H1 (cell line): ENCODE data around the gene PAX5. TPM values are rescaled to one million over a fixed set of nuclear protein-coding genes. Genes with fewer than 3 reads are reported as not detected.

ENCODE experiments used
- CTCF ChIA-PET: fragments of 300-600 bp; sonication (Branson Sonifier 250); formaldehyde crosslinking; loops from one replicate; lab custom pipeline; 2021; ENCODE audit not compliant: partially characterized antibody; lab: Charles Lee
- POLR2A ChIA-PET: fragments of 300-600 bp; sonication (Branson Sonifier 250); formaldehyde crosslinking; loops from one replicate; lab custom pipeline; 2021; ENCODE audit warnings: inconsistent platforms; ENCODE audit not compliant: partially characterized antibody; lab: Charles Lee
- DNase-seq, 2 experiments: peaks; one replicate each; pipeline versions ENCODE4 v3.0.0 to v3.0.0-alpha.2; 2010 to 2022; ENCODE audit warnings: low spot score in 2 of 2, low read depth in 1 of 2, mixed read lengths in 1 of 2
- FAIRE-seq: peaks from 2 replicates; lab custom pipeline; 2011; peaks lifted over from hg19 to GRCh38; lab: Jason Lieb, UNC
- H2AFZ ChIP-seq: 2 replicates; pipeline ENCODE4 v1.8.1; 2012; ENCODE audit warnings: low read length, inconsistent platforms
- H2AK5ac ChIP-seq: 2 replicates; pipeline ENCODE4 v1.6.1; 2013; ENCODE audit warnings: low read depth, low read length
- H2BK120ac ChIP-seq: replicated peaks from 2 replicates; pipeline ENCODE3; 2013; ENCODE audit warnings: low read depth, low read length, inconsistent platforms
- H2BK12ac ChIP-seq: 2 replicates; pipeline ENCODE4 v1.6.1; 2013; ENCODE audit warnings: low read depth, low read length
- H2BK15ac ChIP-seq: 2 replicates; pipeline ENCODE4 v1.6.1; 2013; ENCODE audit warnings: low read length
- H2BK20ac ChIP-seq: 2 replicates; pipeline ENCODE4 v1.6.1; 2013; ENCODE audit warnings: low read length
- H2BK5ac ChIP-seq: 2 replicates; pipeline ENCODE4 v1.6.1; 2013; ENCODE audit warnings: low read depth, low read length
- H3K14ac ChIP-seq: 2 replicates; pipeline ENCODE4 v1.6.1; 2013; ENCODE audit warnings: inconsistent platforms; ENCODE audit not compliant: insufficient read length
- H3K18ac ChIP-seq: 2 replicates; pipeline ENCODE4 v1.6.1; 2013; ENCODE audit warnings: low read length; ENCODE audit errors: extremely low read depth
- H3K23ac ChIP-seq: 2 replicates; pipeline ENCODE4 v1.6.1; 2013; ENCODE audit warnings: inconsistent platforms; ENCODE audit not compliant: insufficient read length
- H3K23me2 ChIP-seq: 2 replicates; pipeline ENCODE4 v1.6.1; 2013; ENCODE audit warnings: low read depth, low read length
- H3K27ac ChIP-seq: 2 replicates; pipeline ENCODE4 v1.6.1; 2011; ENCODE audit warnings: low read depth, low read length, inconsistent platforms
- H3K27me3 ChIP-seq, 4 experiments: replicated peaks in 1 of 4; 1 replicate in 1 of 4; 2 replicates in 3 of 4; pipeline versions ENCODE4 v1.6.1 to v1.8.1; 2011 to 2013; ENCODE audit warnings: low read length in 3 of 4, mild to moderate bottlenecking in 3 of 4, inconsistent platforms in 2 of 4, mixed read lengths in 2 of 4, moderate library complexity in 1 of 4; ENCODE audit not compliant: control insufficient read depth in 3 of 4, insufficient read depth in 3 of 4; ENCODE audit errors: extremely low read depth in 1 of 4
- H3K36me3 ChIP-seq, 4 experiments: 2 replicates each; pipeline versions ENCODE4 v1.6.1 to v1.8.1; 2011 to 2013; ENCODE audit warnings: mild to moderate bottlenecking in 4 of 4, low read length in 3 of 4, moderate library complexity in 2 of 4, control low read depth in 1 of 4, inconsistent platforms in 1 of 4; ENCODE audit not compliant: insufficient read depth in 4 of 4, control insufficient read depth in 2 of 4
- H3K4ac ChIP-seq: replicated peaks from 2 replicates; pipeline ENCODE3; 2013; ENCODE audit warnings: low read length, low read depth, mixed read lengths, inconsistent platforms; ENCODE audit not compliant: insufficient read length
- H3K4me1 ChIP-seq, 4 experiments: replicated peaks in 1 of 4; 1 replicate in 1 of 4; 2 replicates in 3 of 4; pipeline versions ENCODE4 v1.6.1 to v1.8.1; 2011 to 2013; ENCODE audit warnings: low read length in 3 of 4, inconsistent platforms in 2 of 4, mixed read lengths in 1 of 4; ENCODE audit not compliant: insufficient read depth in 4 of 4, control insufficient read depth in 3 of 4
- H3K4me2 ChIP-seq, 2 experiments: 2 replicates each; pipeline versions ENCODE4 v1.6.1 to v1.8.1; 2011 to 2013; ENCODE audit warnings: low read depth in 2 of 2, low read length in 2 of 2, control low read depth in 1 of 2, inconsistent platforms in 1 of 2, mild to moderate bottlenecking in 1 of 2; ENCODE audit not compliant: insufficient read depth in 1 of 2
- H3K4me3 ChIP-seq, 4 experiments: fragments of 200-600, 300-600 bp in 1 of 4; sonication (generic), shearing (Covaris generic), sonication (Bioruptor Twin) in 1 of 4; 2 replicates each; pipeline versions ENCODE4 v1.5.1 to v1.8.1; 2011 to 2016; ENCODE audit warnings: low read length in 4 of 4, low read depth in 3 of 4, control low read depth in 2 of 4, inconsistent platforms in 2 of 4, mild to moderate bottlenecking in 2 of 4, mixed read lengths in 1 of 4, moderate library complexity in 1 of 4; ENCODE audit not compliant: insufficient read depth in 2 of 4; ENCODE audit errors: extremely low read depth in 1 of 4
- H3K56ac ChIP-seq: replicated peaks from 2 replicates; pipeline ENCODE3; 2013; ENCODE audit warnings: low read depth, mild to moderate bottlenecking, mixed read lengths, low read length, inconsistent platforms; ENCODE audit not compliant: insufficient read length
- H3K79me1 ChIP-seq: 2 replicates; pipeline ENCODE4 v1.6.1; 2013; ENCODE audit warnings: low read depth, low read length, control low read depth
- H3K79me2 ChIP-seq, 2 experiments: 2 replicates each; pipeline versions ENCODE4 v1.6.1 to v1.8.1; 2012 to 2013; ENCODE audit warnings: low read length in 2 of 2, mild to moderate bottlenecking in 2 of 2, inconsistent platforms in 1 of 2; ENCODE audit not compliant: insufficient read depth in 2 of 2, control insufficient read depth in 1 of 2
- H3K9ac ChIP-seq, 4 experiments: replicated peaks in 1 of 4; 1 replicate in 1 of 4; 2 replicates in 3 of 4; pipeline versions ENCODE4 v1.6.1 to v1.8.1; 2011 to 2013; ENCODE audit warnings: low read depth in 3 of 4, low read length in 3 of 4, control low read depth in 2 of 4, mild to moderate bottlenecking in 2 of 4, moderate library complexity in 2 of 4, inconsistent platforms in 1 of 4; ENCODE audit errors: extremely low read depth in 1 of 4
- H3K9me3 ChIP-seq, 2 experiments: 2 replicates each; pipeline versions ENCODE4 v1.6.1 to v1.8.1; 2012 to 2013; ENCODE audit warnings: mild to moderate bottlenecking in 2 of 2, moderate library complexity in 2 of 2, control low read depth in 1 of 2, inconsistent platforms in 1 of 2, low read depth in 1 of 2, low read length in 1 of 2, mixed read lengths in 1 of 2; ENCODE audit not compliant: insufficient read depth in 2 of 2
- H4K20me1 ChIP-seq, 2 experiments: replicated peaks in 1 of 2; 2 replicates each; pipeline versions ENCODE3 to v1.8.1; 2011 to 2013; ENCODE audit warnings: inconsistent platforms in 2 of 2, low read length in 2 of 2, mild to moderate bottlenecking in 1 of 2; ENCODE audit not compliant: insufficient read depth in 2 of 2, control insufficient read depth in 1 of 2
- H4K5ac ChIP-seq: 2 replicates; pipeline ENCODE4 v1.6.1; 2013; ENCODE audit warnings: low read length, low read depth, mixed read lengths, inconsistent platforms; ENCODE audit not compliant: insufficient read length
- H4K8ac ChIP-seq: 2 replicates; pipeline ENCODE4 v1.8.0; 2013; ENCODE audit warnings: mild to moderate bottlenecking, moderate library complexity, low read length, inconsistent platforms; ENCODE audit not compliant: insufficient read depth; ENCODE audit errors: extremely low read depth
- H4K91ac ChIP-seq: replicated peaks from 2 replicates; pipeline ENCODE3; 2013; ENCODE audit warnings: low read length, mixed read lengths, inconsistent platforms; ENCODE audit not compliant: insufficient read length
- CHD2 ChIP-seq: IDR thresholded peaks from 2 replicates; pipeline ENCODE4 v1.6.1; 2012; ENCODE audit warnings: low read length, improper control_type of control experiment
- RBBP5 ChIP-seq: IDR thresholded peaks from 2 replicates; pipeline ENCODE4 v1.7.1; 2012; ENCODE audit warnings: low read depth, mild to moderate bottlenecking, inconsistent platforms, low read length, moderate library complexity, borderline replicate concordance
- RNF2 ChIP-seq: fragments of 200-900, 300-1000 bp; sonication (generic); IDR thresholded peaks from 2 replicates; pipeline ENCODE4 v1.7.1; 2016; ENCODE audit warnings: borderline replicate concordance, low read depth, mild to moderate bottlenecking, antibody characterized with exemption, low read length; ENCODE audit not compliant: poor library complexity, severe bottlenecking; ENCODE audit errors: missing control alignments
- SAP30 ChIP-seq: fragments of 300-600 bp; sonication (generic); IDR thresholded peaks from 2 replicates; pipeline ENCODE4 v1.7.1; 2012; ENCODE audit warnings: low read length, moderate library complexity, mild to moderate bottlenecking, inconsistent platforms; ENCODE audit not compliant: insufficient read depth, insufficient replicate concordance
- TAF1 ChIP-seq: IDR thresholded peaks from 2 replicates; pipeline ENCODE4 v1.6.1; 2011; ENCODE audit warnings: mild to moderate bottlenecking, low read depth, low read length
- WGBS, 2 experiments: shearing (Covaris generic) in 1 of 2; methylation state at CpG; one replicate each; pipeline versions ENCODE4 v1.1.6 to v1.1.7; 2013 to 2015; ENCODE audit warnings: low lambda C conversion rate in 2 of 2, mixed read lengths in 2 of 2, inconsistent platforms in 1 of 2, low coverage in 1 of 2, missing lambda C conversion rate in 1 of 2; ENCODE audit not compliant: insufficient replicate concordance in 2 of 2, insufficient coverage in 1 of 2, insufficient read length in 1 of 2; ENCODE audit errors: extremely low coverage in 1 of 2, missing lambda C conversion rate in 1 of 2; 5-methylcytosine and 5-hydroxymethylcytosine counted together
- polyA plus RNA-seq, 7 experiments: library from polyadenylated mRNA; depleted of rRNA in 3 of 7; stranded (reverse) in 5 of 7; unstranded in 2 of 7; fragments of >200 nt in 5 of 7; fragments of 200-250 nt in 2 of 7; gene quantifications; 1 replicate in 5 of 7; 2 replicates in 1 of 7; 4 replicates in 1 of 7; pipeline versions ENCODE4 v1.2.1 to v1.2.3, GENCODE V29; 2011 to 2013; ENCODE audit warnings: missing spikeins in 2 of 7, mixed read lengths in 2 of 7
- total RNA-seq: library from RNA; stranded (reverse); fragmentation: NEBNext Ultra II Directional; extraction: Animal tissue kit (Norgen Biotek cat#: 25700); gene quantifications from 2 replicates; pipeline ENCODE4 v1.2.1, GENCODE V29; 2021

Gene PAX5
- total and polyA plus RNA-seq, 2 of the 8 experiments (the other 6 are each of a cell fraction or from before 2014, with no cell fraction given), result 0.29 to 0.43 TPM

GRCh38 chr9:37038943-37039464, 4.9 kb upstream of the PAX5 start:
- H3K4me2 ChIP-seq, result no peak overlapping the region; a peak in 1 of 4 replicates
- no peak overlapping the region for H4K5ac ChIP-seq
- no peak overlapping the region for H3K18ac ChIP-seq
- H2BK5ac ChIP-seq, result no peak overlapping the region
- ChIA-PET CTCF (interaction anchor here (1.6 kb wide), 1 partner anchor 9 kb away, joined by 6 read pairs; no protein-coding TSS in a partner anchor), POLR2A (interaction anchor here (0.9 kb wide), 1 partner anchor 163 kb away, joined by 3 read pairs; no protein-coding TSS in a partner anchor)
- H3K27me3 ChIP-seq, result peaks cover 40 to 61% (median 58%) of the 10 kb centered on the region in 4 experiments
- peaks cover 9 to 24% (median 13%) of the 10 kb centered on the region in 4 experiments; a peak in 6 of 7 replicates for H3K4me1 ChIP-seq
- H2BK12ac ChIP-seq, result no peak overlapping the region
- 68% methylated on average over 14 of the region's 14 CpGs; no CpG with 5 or more reads in 1 of the 2 experiments for WGBS, 2 experiments
- no peak overlapping the region for H3K4me3 ChIP-seq
- no peak overlapping the region for H2BK15ac ChIP-seq
- H3K4ac ChIP-seq, result no peak overlapping the region
- TF ChIP-seq CHD2 (no peak), SAP30 (no peak), RBBP5 (no peak), TAF1 (no peak), RNF2 (peak; percentile 42)
- no peak overlapping the region for H2AK5ac ChIP-seq
- no peaks in the 10 kb centered on the region for H3K79me1 ChIP-seq
- no peak overlapping the region for H3K23ac ChIP-seq
- no peak overlapping the region for H2AFZ ChIP-seq
- H2BK20ac ChIP-seq, result no peak overlapping the region
- no peak overlapping the region for H3K9ac ChIP-seq
- DNase-seq (no peak), FAIRE-seq (no peak)
- no peaks in the 10 kb centered on the region for H3K36me3 ChIP-seq
- H3K23me2 ChIP-seq, result peaks cover 26% of the 10 kb centered on the region
- no peak overlapping the region for H3K27ac ChIP-seq
- no peak overlapping the region for H2BK120ac ChIP-seq
- H3K79me2 ChIP-seq, result no peaks in the 10 kb centered on the region
- H4K20me1 ChIP-seq, result peaks cover 0 to 1% of the 10 kb centered on the region in 2 experiments
- H3K14ac ChIP-seq, result no peak overlapping the region
- H3K9me3 ChIP-seq, result no peaks in the 10 kb centered on the region
- no peak overlapping the region for H3K56ac ChIP-seq
- H4K8ac ChIP-seq, result no peak overlapping the region
- no peak overlapping the region for H4K91ac ChIP-seq
